HepG2 (cell line): Measurements from ENCODE around the gene CD58.

Experiments used
- CEBPB ChIP-seq: IDR thresholded peaks from 2 replicates; pipeline ENCODE4 v1.6.1; 2011; ENCODE audit warnings: low read depth, low read length, improper control_type of control experiment, borderline replicate concordance
- FOXK1 ChIP-seq: sonication (generic); formaldehyde crosslinking; IDR thresholded peaks from 2 replicates; pipeline ENCODE4 v1.4.0; 2020; ENCODE audit warnings: low read depth, missing genetic modification reagents, borderline replicate concordance
- NR1H2 ChIP-seq: sonication (generic); formaldehyde crosslinking; IDR thresholded peaks from 2 replicates; pipeline ENCODE4 v1.8.1; 2022; ENCODE audit warnings: low read depth, missing genetic modification reagents, borderline replicate concordance
- POLR2AphosphoS5 ChIP-seq: IDR thresholded peaks from 2 replicates; pipeline ENCODE4 v1.6.1; 2012; ENCODE audit warnings: low read depth, low read length

DNA sequence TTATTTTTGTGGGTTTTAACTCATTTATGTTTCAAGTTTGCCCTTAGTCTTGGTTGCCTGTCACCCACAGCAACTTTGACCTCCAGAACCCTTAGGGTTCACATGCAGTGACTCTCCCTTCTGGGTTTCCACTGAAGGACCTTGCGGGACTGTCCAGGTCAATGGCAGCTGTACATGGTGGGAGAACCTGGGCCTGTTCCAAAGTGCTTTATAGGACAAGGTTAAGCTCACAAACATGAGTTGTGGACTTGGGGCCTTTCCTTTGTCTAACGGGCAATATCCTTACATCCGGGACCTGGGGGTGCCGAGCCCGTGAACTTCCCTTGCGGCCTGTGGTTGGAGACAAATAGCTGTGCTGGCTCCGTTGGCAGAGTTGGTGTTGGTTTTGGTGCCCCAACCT is 77.8 kb downstream of the CD58 start:
- TF ChIP-seq NR1H2 (CRISPR knock-in tag) (no peak), CEBPB (no peak), POLR2AphosphoS5 (no peak), FOXK1 (CRISPR knock-in tag) (no peak)
